Fibroblast of lung (primary cell): ENCODE measurements around the gene OFD1.

Experiments used
- CTCF ChIP-seq, 2 donors: IDR thresholded peaks in 1 of 2; conservative IDR thresholded peaks in 1 of 2; 1 replicate in 1 of 2; 2 replicates in 1 of 2; pipeline ENCODE4 v1.5.1; 2011 to 2012; ENCODE audit warnings: low read length in 2 of 2, control low read depth in 1 of 2, inconsistent platforms in 1 of 2, low read depth in 1 of 2, mild to moderate bottlenecking in 1 of 2
- EZH2 ChIP-seq: IDR thresholded peaks from 2 replicates; pipeline ENCODE4 v1.5.1; 2012; ENCODE audit warnings: low read length, control low read depth, mild to moderate bottlenecking; ENCODE audit errors: missing control alignments

GRCh38 chrX:13775837-13776236 lies 41.3 kb downstream of the OFD1 start:
- TF ChIP-seq EZH2, result no peak
- TF ChIP-seq CTCF (conservative IDR thresholded peaks at IDR 0.05 in 1 of 2, IDR thresholded peaks at IDR 0.05 in 1 of 2; ENCODE audit: low read depth in 1 of 2, low read length in 2 of 2), result no peak
